ENCODE data around the gene PPIC.
A peak's percentile ranks its signal among the peaks of the same experiment; 100 is the strongest.

The PPIC gene

GRCh38 chr5:123007754-123008153, 28.8 kb downstream of the PPIC start:
- POLR2A ChIA-PET: no interaction called here
- DNase-seq (ENCODE audit: extremely low spot score): no peak
- TF ChIP-seq CTBP1 (IDR thresholded peaks at IDR 0.05; ENCODE audit: borderline replicate concordance): no peak
- CTCF ChIA-PET: no interaction called here

DNA sequence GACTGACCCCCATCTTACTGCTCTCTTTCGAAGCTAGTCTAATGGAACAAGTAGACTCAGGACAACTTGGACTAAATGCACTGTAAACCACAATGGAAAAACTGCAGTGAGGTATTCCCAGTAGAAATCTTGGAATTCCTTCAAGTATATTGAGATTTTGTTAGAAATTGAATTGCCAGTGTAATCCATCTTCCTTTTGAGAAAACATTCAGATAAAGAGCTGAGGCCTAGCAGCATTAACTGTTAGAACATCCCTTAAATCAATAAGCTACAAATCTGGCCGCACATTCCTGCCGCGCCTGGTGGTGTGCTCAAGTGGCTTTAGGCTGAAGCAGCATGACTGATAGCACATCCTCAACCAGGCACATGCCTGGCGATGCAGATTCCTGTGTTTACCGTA, 29.3 kb downstream of the PPIC start:
- DNase-seq (ENCODE audit: extremely low spot score): no peak
- CTCF ChIA-PET: interaction anchor here (0.7 kb wide), 1 partner anchor 111 kb away, joined by 3 read pairs; no protein-coding TSS in a partner anchor
- TF ChIP-seq LEF1 (IDR thresholded peaks at IDR 0.05; ENCODE audit: borderline replicate concordance): no peak
- no peak for TF ChIP-seq FOXK2 (IDR thresholded peaks at IDR 0.05)
- no peak for TF ChIP-seq L3MBTL2 (conservative IDR thresholded peaks at IDR 0.05)
- no peak for TF ChIP-seq ARNT (IDR thresholded peaks at IDR 0.05)
- no peak for TF ChIP-seq ZNF384 (IDR thresholded peaks at IDR 0.05)
- no peak for TF ChIP-seq CTBP1 (IDR thresholded peaks at IDR 0.05; ENCODE audit: borderline replicate concordance)
- no peak for TF ChIP-seq HDGF (IDR thresholded peaks at IDR 0.05; ENCODE audit: borderline replicate concordance)
- TF ChIP-seq ELF4 (IDR thresholded peaks at IDR 0.05): no peak
- TF ChIP-seq SP1 (IDR thresholded peaks at IDR 0.05): no peak
- TF ChIP-seq FOXM1 (IDR thresholded peaks at IDR 0.05; ENCODE audit: borderline replicate concordance): no peak
- no peak for TF ChIP-seq TARDBP (IDR thresholded peaks at IDR 0.05)
- no peak for TF ChIP-seq FOXA1 (IDR thresholded peaks at IDR 0.05)
- no peak for TF ChIP-seq NFRKB (IDR thresholded peaks at IDR 0.05)
- TF ChIP-seq, protein P1, sequence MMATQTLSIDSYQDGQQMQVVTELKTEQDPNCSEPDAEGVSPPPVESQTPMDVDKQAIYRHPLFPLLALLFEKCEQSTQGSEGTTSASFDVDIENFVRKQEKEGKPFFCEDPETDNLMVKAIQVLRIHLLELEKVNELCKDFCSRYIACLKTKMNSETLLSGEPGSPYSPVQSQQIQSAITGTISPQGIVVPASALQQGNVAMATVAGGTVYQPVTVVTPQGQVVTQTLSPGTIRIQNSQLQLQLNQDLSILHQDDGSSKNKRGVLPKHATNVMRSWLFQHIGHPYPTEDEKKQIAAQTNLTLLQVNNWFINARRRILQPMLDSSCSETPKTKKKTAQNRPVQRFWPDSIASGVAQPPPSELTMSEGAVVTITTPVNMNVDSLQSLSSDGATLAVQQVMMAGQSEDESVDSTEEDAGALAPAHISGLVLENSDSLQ (IDR thresholded peaks at IDR 0.05): no peak
- TF ChIP-seq BHLHE40 (IDR thresholded peaks at IDR 0.05; ENCODE audit: borderline replicate concordance): no peak
- TF ChIP-seq SUZ12 (IDR thresholded peaks at IDR 0.05): no peak
- POLR2A ChIA-PET: no interaction called here

GRCh38 chr5:123001808-123002207, 34.7 kb downstream of the PPIC start:
- ChIA-PET CTCF (no interaction called here), POLR2A (no interaction called here)
- no peak for DNase-seq (ENCODE audit: extremely low spot score)
- no peak for TF ChIP-seq FOXM1 (IDR thresholded peaks at IDR 0.05; ENCODE audit: borderline replicate concordance)
- no peak for TF ChIP-seq SP1 (IDR thresholded peaks at IDR 0.05)
- TF ChIP-seq TARDBP (IDR thresholded peaks at IDR 0.05): no peak
- TF ChIP-seq SUZ12 (IDR thresholded peaks at IDR 0.05): no peak
- TF ChIP-seq ELF4 (IDR thresholded peaks at IDR 0.05): no peak
- TF ChIP-seq LEF1 (IDR thresholded peaks at IDR 0.05; ENCODE audit: borderline replicate concordance): no peak
- TF ChIP-seq CTBP1 (IDR thresholded peaks at IDR 0.05; ENCODE audit: borderline replicate concordance): no peak
- TF ChIP-seq L3MBTL2 (conservative IDR thresholded peaks at IDR 0.05): no peak
- no peak for TF ChIP-seq HDGF (IDR thresholded peaks at IDR 0.05; ENCODE audit: borderline replicate concordance)
- no peak for TF ChIP-seq FOXA1 (IDR thresholded peaks at IDR 0.05)

DNA sequence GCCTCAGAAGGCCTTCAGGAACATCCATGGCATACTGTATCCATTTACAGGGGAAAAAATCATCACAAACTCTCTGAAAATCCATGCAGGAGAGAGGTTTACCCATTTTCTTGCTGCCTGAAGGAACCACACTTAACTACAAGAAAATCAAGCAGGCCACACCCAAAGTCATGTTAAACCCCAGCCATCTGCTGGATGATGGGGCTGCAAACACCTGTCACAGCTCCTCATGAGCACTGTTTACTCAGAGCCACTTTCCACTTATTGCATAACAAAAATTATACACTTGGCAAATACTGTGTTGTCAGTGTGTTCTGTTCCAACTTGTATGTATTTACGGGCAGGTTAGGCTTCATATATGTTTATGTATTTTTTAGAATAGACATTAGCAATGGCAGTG, 35.8 kb downstream of the PPIC start:
- ChIA-PET POLR2A (no interaction called here), CTCF (no interaction called here)
- TF ChIP-seq FOXA1 (IDR thresholded peaks at IDR 0.05) (no peak), CTBP1 (IDR thresholded peaks at IDR 0.05; ENCODE audit: borderline replicate concordance) (no peak), LEF1 (IDR thresholded peaks at IDR 0.05; ENCODE audit: borderline replicate concordance) (no peak), ELF4 (IDR thresholded peaks at IDR 0.05) (no peak), BHLHE40 (IDR thresholded peaks at IDR 0.05; ENCODE audit: borderline replicate concordance) (no peak), FOXK2 (IDR thresholded peaks at IDR 0.05) (no peak), ZNF384 (IDR thresholded peaks at IDR 0.05) (no peak), SUZ12 (IDR thresholded peaks at IDR 0.05) (no peak), L3MBTL2 (conservative IDR thresholded peaks at IDR 0.05) (no peak), ARNT (IDR thresholded peaks at IDR 0.05) (no peak)
- TF ChIP-seq, protein P1 (IDR thresholded peaks at IDR 0.05): no peak
- DNase-seq (ENCODE audit: extremely low spot score): no peak

- peak; percentile 59 for DNase-seq (ENCODE audit: extremely low spot score)
- ChIA-PET POLR2A (no interaction called here), CTCF (no interaction called here)
- TF ChIP-seq, protein P1 (IDR thresholded peaks at IDR 0.05): no peak
- TF ChIP-seq CTBP1 (IDR thresholded peaks at IDR 0.05; ENCODE audit: borderline replicate concordance) (no peak), ARNT (IDR thresholded peaks at IDR 0.05) (no peak), FOXA1 (IDR thresholded peaks at IDR 0.05) (no peak), TARDBP (IDR thresholded peaks at IDR 0.05) (no peak), ELF4 (IDR thresholded peaks at IDR 0.05) (no peak), LEF1 (IDR thresholded peaks at IDR 0.05; ENCODE audit: borderline replicate concordance) (no peak), NFRKB (IDR thresholded peaks at IDR 0.05) (no peak)
These were observed 36.5 kb downstream of the PPIC start for GRCh38 chr5:122999947-123000563.

GRCh38 chr5:122997294-122997693, 39.2 kb downstream of the PPIC start:
- POLR2A ChIA-PET: no interaction called here
- TF ChIP-seq FOXM1 (IDR thresholded peaks at IDR 0.05; ENCODE audit: borderline replicate concordance) (no peak), SP1 (IDR thresholded peaks at IDR 0.05) (no peak), NFRKB (IDR thresholded peaks at IDR 0.05) (no peak), FOXA1 (IDR thresholded peaks at IDR 0.05) (no peak), L3MBTL2 (conservative IDR thresholded peaks at IDR 0.05) (no peak), TARDBP (IDR thresholded peaks at IDR 0.05) (no peak), LEF1 (IDR thresholded peaks at IDR 0.05; ENCODE audit: borderline replicate concordance) (no peak), ELF4 (IDR thresholded peaks at IDR 0.05) (no peak), ZNF384 (IDR thresholded peaks at IDR 0.05) (no peak)
- CTCF ChIA-PET: no interaction called here
- DNase-seq (ENCODE audit: extremely low spot score): no peak

Data from HEK293T (cell line).